Neural cell (in vitro differentiated cells): Measurements from ENCODE around the gene TGFBR2. TPM values are rescaled to one million over a fixed set of nuclear protein-coding genes. Genes with fewer than 3 reads are reported as not detected.

ENCODE experiments used
- H2AFZ ChIP-seq: fragments of 200-600, 300-800 bp; sonication (generic), shearing (Covaris generic); 2 replicates; pipeline ENCODE4 v1.6.0; 2014; ENCODE audit warnings: low read depth, mild to moderate bottlenecking, antibody characterized with exemption, low read length, moderate library complexity
- H3F3A ChIP-seq: fragments of 200-600 bp; shearing (Covaris generic); 2 replicates; pipeline ENCODE4 v1.6.1; 2016; ENCODE audit warnings: mild to moderate bottlenecking, moderate library complexity, mixed read lengths, antibody characterized with exemption, low read length; ENCODE audit not compliant: insufficient read depth, poor library complexity, severe bottlenecking
- H3K27ac ChIP-seq: fragments of 200-600, 300-800 bp; sonication (generic), shearing (Covaris generic); 2 replicates; pipeline ENCODE4 v1.5.1; 2014; ENCODE audit warnings: mild to moderate bottlenecking, low read length, moderate library complexity
- H3K27me3 ChIP-seq: fragments of 300-800, 200-600 bp; sonication (generic), shearing (Covaris generic); 2 replicates; pipeline ENCODE4 v1.6.0; 2014; ENCODE audit warnings: mild to moderate bottlenecking, low read depth, low read length, moderate library complexity; ENCODE audit not compliant: insufficient read depth
- H3K36me3 ChIP-seq: fragments of 300-800, 200-600 bp; sonication (generic), shearing (Covaris generic); 2 replicates; pipeline ENCODE4 v1.5.1; 2014; ENCODE audit warnings: mild to moderate bottlenecking, antibody characterized with exemption, low read length, moderate library complexity; ENCODE audit not compliant: insufficient read depth
- H3K4me2 ChIP-seq: fragments of 300-800, 200-600 bp; sonication (generic), shearing (Covaris generic); 2 replicates; pipeline ENCODE4 v1.6.0; 2014; ENCODE audit warnings: mild to moderate bottlenecking, low read length
- H3K4me3 ChIP-seq: fragments of 300-800, 200-600 bp; sonication (generic), shearing (Covaris generic); 2 replicates; pipeline ENCODE4 v1.5.1; 2014; ENCODE audit warnings: mild to moderate bottlenecking, low read length, moderate library complexity
- H3K79me2 ChIP-seq: fragments of 200-600 bp; shearing (Covaris generic); replicated peaks from 2 replicates; pipeline ENCODE4 v1.6.0; 2014; ENCODE audit warnings: mild to moderate bottlenecking, low read length, moderate library complexity; ENCODE audit not compliant: insufficient read depth
- H3K9ac ChIP-seq: fragments of 300-800, 200-600 bp; sonication (generic), shearing (Covaris generic); 2 replicates; pipeline ENCODE4 v1.6.1; 2016; ENCODE audit warnings: mild to moderate bottlenecking, low read length, mixed read lengths
- H3K9me2 ChIP-seq: fragments of 200-600 bp; shearing (Covaris generic); 2 replicates; pipeline ENCODE4 v1.6.1; 2016; ENCODE audit warnings: mild to moderate bottlenecking, low read length, mixed read lengths; ENCODE audit not compliant: insufficient read depth
- H3K9me3 ChIP-seq: fragments of 200-600, 300-800 bp; sonication (generic), shearing (Covaris generic); 2 replicates; pipeline ENCODE4 v1.6.1; 2016; ENCODE audit warnings: mild to moderate bottlenecking, mixed run types, low read length, moderate library complexity, mixed read lengths
- H4K20me1 ChIP-seq: fragments of 200-600 bp; shearing (Covaris generic); 2 replicates; pipeline ENCODE4 v1.6.1; 2016; ENCODE audit warnings: mild to moderate bottlenecking, mixed run types; ENCODE audit not compliant: insufficient read depth
- EP300 ChIP-seq: fragments of 450-650 bp; conservative IDR thresholded peaks from 2 replicates; pipeline ENCODE4 v1.6.1; 2014; ENCODE audit warnings: antibody characterized with exemption, mild to moderate bottlenecking, moderate library complexity; ENCODE audit not compliant: poor library complexity, severe bottlenecking
- EZH2 ChIP-seq: fragments of 200-600, 300-800 bp; shearing (Covaris generic), sonication (generic); IDR thresholded peaks from 2 replicates; pipeline ENCODE4 v1.6.1; 2014; ENCODE audit warnings: antibody characterized with exemption, low read length, borderline replicate concordance, mild to moderate bottlenecking; ENCODE audit not compliant: insufficient read depth, poor library complexity, severe bottlenecking
- MXI1 ChIP-seq: fragments of 450-650 bp; conservative IDR thresholded peaks from 2 replicates; pipeline ENCODE4 v1.6.1; 2014; ENCODE audit warnings: antibody characterized with exemption, mild to moderate bottlenecking; ENCODE audit not compliant: poor library complexity, severe bottlenecking
- POLR2AphosphoS5 ChIP-seq: IDR thresholded peaks from 2 replicates; pipeline ENCODE4 v1.6.1; 2012
- RAD21 ChIP-seq: fragments of 450-650 bp; conservative IDR thresholded peaks from 2 replicates; pipeline ENCODE4 v1.6.1; 2014; ENCODE audit warnings: antibody characterized with exemption, mild to moderate bottlenecking, moderate library complexity
- SMC3 ChIP-seq: fragments of 450-650 bp; conservative IDR thresholded peaks from 2 replicates; pipeline ENCODE4 v1.6.1; 2014; ENCODE audit warnings: antibody characterized with exemption, mild to moderate bottlenecking, moderate library complexity; ENCODE audit not compliant: poor library complexity
- TAF1 ChIP-seq: IDR thresholded peaks from 2 replicates; pipeline ENCODE4 v1.6.1; 2012; ENCODE audit warnings: low read depth
- polyA plus RNA-seq: library from polyadenylated mRNA; depleted of rRNA; stranded (reverse); fragments of >200 nt; gene quantifications from 2 replicates; pipeline ENCODE4 v1.2.3, GENCODE V29; 2014
- TF ChIP-seq, protein P1 (sequence below): IDR thresholded peaks from 2 replicates; pipeline ENCODE4 v1.6.1; 2012; ENCODE audit warnings: borderline replicate concordance
- TF ChIP-seq, protein P2 (sequence below): fragments of 450-650 bp; IDR thresholded peaks from 2 replicates; pipeline ENCODE4 v1.5.1; 2014; ENCODE audit warnings: antibody characterized with exemption, mild to moderate bottlenecking, moderate library complexity; ENCODE audit not compliant: poor library complexity, severe bottlenecking

The TGFBR2 gene
- polyA plus RNA-seq, 1 donor from 2014 or later = not detected

DNA sequence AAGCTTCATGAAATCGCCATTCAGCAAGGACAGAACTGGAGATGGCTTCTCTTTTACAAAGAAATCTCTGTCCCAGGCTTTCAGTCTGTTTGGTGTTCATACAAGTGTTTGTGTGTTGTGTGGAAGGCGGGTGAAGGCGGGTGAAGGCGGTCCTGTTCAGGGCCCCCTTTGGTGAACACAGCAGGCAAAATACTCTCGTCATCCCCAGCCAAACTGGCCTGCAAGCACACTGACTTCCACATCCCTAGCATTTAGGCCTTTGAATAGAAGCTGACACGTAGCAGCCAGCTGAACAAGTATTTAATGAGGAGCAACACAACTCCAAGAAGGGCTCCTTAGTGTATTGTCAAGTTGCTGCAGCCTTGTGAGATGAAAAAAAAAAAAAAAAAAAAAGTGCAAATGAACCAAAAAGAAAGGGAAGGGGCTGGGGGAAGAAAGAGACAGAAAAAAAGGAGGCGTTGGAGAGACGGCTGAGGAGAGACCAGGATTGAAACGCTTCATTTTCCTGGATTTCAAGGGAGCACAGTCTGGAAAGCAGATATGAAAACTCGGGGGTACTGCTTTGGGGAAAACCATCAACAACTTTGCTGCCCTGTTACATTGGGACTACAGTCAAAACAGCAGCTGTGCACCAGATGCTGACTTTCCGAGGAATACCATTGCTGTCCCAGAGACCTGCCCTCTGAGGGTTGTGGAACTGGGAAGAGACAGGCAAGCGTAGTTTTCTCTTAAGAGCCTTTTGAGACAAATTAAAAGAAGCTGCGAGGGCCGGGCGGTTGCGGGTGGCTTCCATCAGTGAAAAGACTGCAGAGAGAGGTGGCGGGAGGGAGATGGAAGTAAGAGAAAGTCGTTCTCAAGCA lies 74.6 kb downstream of the TGFBR2 start:
- Histone ChIP-seq H3K9ac (no peak overlapping the region), H3K27me3 (no peaks in the 10 kb centered on the region), H3F3A (no peaks in the 10 kb centered on the region), H4K20me1 (no peaks in the 10 kb centered on the region), H3K4me2 (no peak overlapping the region), H3K9me2 (no peaks in the 10 kb centered on the region), H2AFZ (no peak overlapping the region), H3K36me3 (no peaks in the 10 kb centered on the region), H3K27ac (no peak overlapping the region), H3K9me3 (no peaks in the 10 kb centered on the region), H3K79me2 (no peaks in the 10 kb centered on the region), H3K4me3 (no peak overlapping the region)
- TF ChIP-seq MXI1 = no peak
- TF ChIP-seq SMC3 = no peak
- no peak for TF ChIP-seq RAD21
- TF ChIP-seq EZH2 = no peak
- TF ChIP-seq POLR2AphosphoS5 = no peak
- TF ChIP-seq TAF1 = no peak
- TF ChIP-seq, protein P1, sequence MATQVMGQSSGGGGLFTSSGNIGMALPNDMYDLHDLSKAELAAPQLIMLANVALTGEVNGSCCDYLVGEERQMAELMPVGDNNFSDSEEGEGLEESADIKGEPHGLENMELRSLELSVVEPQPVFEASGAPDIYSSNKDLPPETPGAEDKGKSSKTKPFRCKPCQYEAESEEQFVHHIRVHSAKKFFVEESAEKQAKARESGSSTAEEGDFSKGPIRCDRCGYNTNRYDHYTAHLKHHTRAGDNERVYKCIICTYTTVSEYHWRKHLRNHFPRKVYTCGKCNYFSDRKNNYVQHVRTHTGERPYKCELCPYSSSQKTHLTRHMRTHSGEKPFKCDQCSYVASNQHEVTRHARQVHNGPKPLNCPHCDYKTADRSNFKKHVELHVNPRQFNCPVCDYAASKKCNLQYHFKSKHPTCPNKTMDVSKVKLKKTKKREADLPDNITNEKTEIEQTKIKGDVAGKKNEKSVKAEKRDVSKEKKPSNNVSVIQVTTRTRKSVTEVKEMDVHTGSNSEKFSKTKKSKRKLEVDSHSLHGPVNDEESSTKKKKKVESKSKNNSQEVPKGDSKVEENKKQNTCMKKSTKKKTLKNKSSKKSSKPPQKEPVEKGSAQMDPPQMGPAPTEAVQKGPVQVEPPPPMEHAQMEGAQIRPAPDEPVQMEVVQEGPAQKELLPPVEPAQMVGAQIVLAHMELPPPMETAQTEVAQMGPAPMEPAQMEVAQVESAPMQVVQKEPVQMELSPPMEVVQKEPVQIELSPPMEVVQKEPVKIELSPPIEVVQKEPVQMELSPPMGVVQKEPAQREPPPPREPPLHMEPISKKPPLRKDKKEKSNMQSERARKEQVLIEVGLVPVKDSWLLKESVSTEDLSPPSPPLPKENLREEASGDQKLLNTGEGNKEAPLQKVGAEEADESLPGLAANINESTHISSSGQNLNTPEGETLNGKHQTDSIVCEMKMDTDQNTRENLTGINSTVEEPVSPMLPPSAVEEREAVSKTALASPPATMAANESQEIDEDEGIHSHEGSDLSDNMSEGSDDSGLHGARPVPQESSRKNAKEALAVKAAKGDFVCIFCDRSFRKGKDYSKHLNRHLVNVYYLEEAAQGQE = no peak
- TF ChIP-seq, protein P2, sequence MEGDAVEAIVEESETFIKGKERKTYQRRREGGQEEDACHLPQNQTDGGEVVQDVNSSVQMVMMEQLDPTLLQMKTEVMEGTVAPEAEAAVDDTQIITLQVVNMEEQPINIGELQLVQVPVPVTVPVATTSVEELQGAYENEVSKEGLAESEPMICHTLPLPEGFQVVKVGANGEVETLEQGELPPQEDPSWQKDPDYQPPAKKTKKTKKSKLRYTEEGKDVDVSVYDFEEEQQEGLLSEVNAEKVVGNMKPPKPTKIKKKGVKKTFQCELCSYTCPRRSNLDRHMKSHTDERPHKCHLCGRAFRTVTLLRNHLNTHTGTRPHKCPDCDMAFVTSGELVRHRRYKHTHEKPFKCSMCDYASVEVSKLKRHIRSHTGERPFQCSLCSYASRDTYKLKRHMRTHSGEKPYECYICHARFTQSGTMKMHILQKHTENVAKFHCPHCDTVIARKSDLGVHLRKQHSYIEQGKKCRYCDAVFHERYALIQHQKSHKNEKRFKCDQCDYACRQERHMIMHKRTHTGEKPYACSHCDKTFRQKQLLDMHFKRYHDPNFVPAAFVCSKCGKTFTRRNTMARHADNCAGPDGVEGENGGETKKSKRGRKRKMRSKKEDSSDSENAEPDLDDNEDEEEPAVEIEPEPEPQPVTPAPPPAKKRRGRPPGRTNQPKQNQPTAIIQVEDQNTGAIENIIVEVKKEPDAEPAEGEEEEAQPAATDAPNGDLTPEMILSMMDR = no peak
- no peak for TF ChIP-seq EP300

DNA sequence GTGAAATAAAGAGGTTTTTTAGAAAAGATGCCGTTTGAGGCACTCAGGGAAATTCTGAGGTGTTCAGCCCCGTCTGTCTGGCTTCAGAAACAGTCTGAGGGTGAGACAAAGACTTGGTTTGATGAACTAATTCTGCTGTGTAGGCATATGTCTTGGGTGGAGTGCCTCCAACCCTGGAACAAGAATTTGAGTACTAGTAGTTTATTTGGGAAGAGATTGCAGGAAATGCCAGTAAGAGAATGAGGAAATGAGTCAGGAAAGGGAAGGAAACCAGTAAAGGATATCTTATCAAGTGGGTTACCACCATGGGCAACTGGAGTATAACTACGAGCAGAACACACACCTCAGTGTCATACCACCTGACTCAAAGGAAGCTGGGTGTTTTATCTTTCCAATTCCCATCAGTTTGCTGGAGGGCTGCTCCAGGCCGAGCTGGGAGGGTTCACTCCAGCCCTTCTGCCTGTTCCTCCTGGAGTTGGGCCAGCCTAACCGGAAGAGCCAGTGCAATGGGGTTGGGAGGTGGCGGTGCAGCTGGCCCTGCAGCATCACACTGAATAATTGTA lies 75.3 kb downstream of the TGFBR2 start:
- Histone ChIP-seq H3K9me3 (no peaks in the 10 kb centered on the region), H3K9me2 (no peaks in the 10 kb centered on the region), H3K79me2 (no peaks in the 10 kb centered on the region), H3K4me2 (no peak overlapping the region), H3K4me3 (no peak overlapping the region), H3K9ac (no peak overlapping the region), H2AFZ (no peak overlapping the region), H3K27me3 (no peaks in the 10 kb centered on the region), H3F3A (no peaks in the 10 kb centered on the region), H4K20me1 (no peaks in the 10 kb centered on the region), H3K27ac (no peak overlapping the region), H3K36me3 (no peaks in the 10 kb centered on the region)
- TF ChIP-seq, protein P1 = no peak
- no peak for TF ChIP-seq SMC3
- TF ChIP-seq RAD21 = no peak
- no peak for TF ChIP-seq EZH2
- no peak for TF ChIP-seq POLR2AphosphoS5
- TF ChIP-seq, protein P2 = no peak
- no peak for TF ChIP-seq MXI1
- no peak for TF ChIP-seq EP300
